Caki2 (cell line): ENCODE measurements around the gene TCEA3. TPM values are rescaled to one million over a fixed set of nuclear protein-coding genes. Genes with fewer than 3 reads are reported as not detected.

ENCODE experiments used
- DNase-seq: peaks from one replicate; pipeline ENCODE4 v3.0.0-alpha.2; 2015; ENCODE audit warnings: low read depth
- in situ Hi-C: cut with HindIII; loops from 2 replicates; pipeline ENCODE4 v1.10.0; 2016; ENCODE audit warnings: low sequenced_read_pairs, low pct_unique_long_range_greater_than_20kb, mixed read lengths
- total RNA-seq: library from RNA; depleted of rRNA; stranded (reverse); fragments of >200 nt; shearing (Covaris generic); gene quantifications from 2 replicates; pipeline ENCODE4 v1.2.3, GENCODE V29; 2014; ENCODE audit warnings: low replicate concordance

The TCEA3 gene
- total RNA-seq, 1 experiment from 2014 or later = 0.41 TPM

GRCh38 chr1:23449958-23450357 lies 25.4 kb upstream of the TCEA3 start:
- in situ Hi-C loops = no loop called here
- DNase-seq = no peak

- no peak for DNase-seq
- in situ Hi-C loops = no loop called here
Measured at GRCh38 chr1:23449306-23449705, 24.8 kb upstream of the TCEA3 start.

- DNase-seq = no peak
Measured at GRCh38 chr1:23448846-23449245, 24.3 kb upstream of the TCEA3 start.

GRCh38 chr1:23446661-23447310 lies 22.2 kb upstream of the TCEA3 start:
- in situ Hi-C loops = no loop called here
- DNase-seq = no peak

More at GRCh38 chr1:23448846-23449245, 24.3 kb upstream of the TCEA3 start:
- in situ Hi-C loops = no loop called here

- DNase-seq = no peak
- in situ Hi-C loops = no loop called here
Measured at GRCh38 chr1:23444596-23445390, 20.2 kb upstream of the TCEA3 start.

- no peak for DNase-seq
- in situ Hi-C loops = no loop called here
Measured at GRCh38 chr1:23444104-23444533, 19.6 kb upstream of the TCEA3 start.

GRCh38 chr1:23442751-23443150 lies 18.2 kb upstream of the TCEA3 start:
- DNase-seq = no peak
- in situ Hi-C loops = no loop called here

- no peak for DNase-seq
- in situ Hi-C loops = no loop called here
Measured at GRCh38 chr1:23441446-23442148, 17.0 kb upstream of the TCEA3 start.

GRCh38 chr1:23438545-23438944 lies 14.0 kb upstream of the TCEA3 start:
- DNase-seq = no peak
- in situ Hi-C loops = no loop called here

GRCh38 chr1:23437355-23437664 lies 12.8 kb upstream of the TCEA3 start:
- no peak for DNase-seq
- in situ Hi-C loops = no loop called here

- in situ Hi-C loops = no loop called here
- DNase-seq = no peak
Measured at GRCh38 chr1:23436520-23437354, 12.2 kb upstream of the TCEA3 start.

GRCh38 chr1:23434260-23434775 lies 9.8 kb upstream of the TCEA3 start:
- no peak for DNase-seq
- in situ Hi-C loops = no loop called here

GRCh38 chr1:23433122-23433521 lies 8.6 kb upstream of the TCEA3 start:
- in situ Hi-C loops = no loop called here

GRCh38 chr1:23431431-23431830 lies 6.9 kb upstream of the TCEA3 start:
- in situ Hi-C loops = no loop called here
- DNase-seq = no peak

More at GRCh38 chr1:23433122-23433521, 8.6 kb upstream of the TCEA3 start:
- DNase-seq = no peak

GRCh38 chr1:23430803-23431202 lies 6.3 kb upstream of the TCEA3 start:
- DNase-seq = no peak
- in situ Hi-C loops = no loop called here

- in situ Hi-C loops = no loop called here
- DNase-seq = no peak
Measured at GRCh38 chr1:23428136-23428905, 3.8 kb upstream of the TCEA3 start.

GRCh38 chr1:23427550-23427949 lies 3.0 kb upstream of the TCEA3 start:
- DNase-seq = no peak
- in situ Hi-C loops = no loop called here

GRCh38 chr1:23426828-23427227 lies 2.3 kb upstream of the TCEA3 start:
- in situ Hi-C loops = no loop called here
- no peak for DNase-seq
